Measurements from ENCODE around the gene HIPK2.

- no peak for TF ChIP-seq MAFK (IDR thresholded peaks at IDR 0.05; ENCODE audit: partially characterized antibody)
- no peak for TF ChIP-seq POLR2A (IDR thresholded peaks at IDR 0.05; ENCODE audit: low read length)
- TF ChIP-seq RFX5 (IDR thresholded peaks at IDR 0.05): no peak
- no peak for TF ChIP-seq EP300 (IDR thresholded peaks at IDR 0.05)
- no peak for TF ChIP-seq MAZ (IDR thresholded peaks at IDR 0.05; ENCODE audit: borderline replicate concordance, low read depth, low read length)
- TF ChIP-seq JUNB (IDR thresholded peaks at IDR 0.05): no peak
- TF ChIP-seq CTCF (IDR thresholded peaks at IDR 0.05): no peak
- TF ChIP-seq, protein P1, sequence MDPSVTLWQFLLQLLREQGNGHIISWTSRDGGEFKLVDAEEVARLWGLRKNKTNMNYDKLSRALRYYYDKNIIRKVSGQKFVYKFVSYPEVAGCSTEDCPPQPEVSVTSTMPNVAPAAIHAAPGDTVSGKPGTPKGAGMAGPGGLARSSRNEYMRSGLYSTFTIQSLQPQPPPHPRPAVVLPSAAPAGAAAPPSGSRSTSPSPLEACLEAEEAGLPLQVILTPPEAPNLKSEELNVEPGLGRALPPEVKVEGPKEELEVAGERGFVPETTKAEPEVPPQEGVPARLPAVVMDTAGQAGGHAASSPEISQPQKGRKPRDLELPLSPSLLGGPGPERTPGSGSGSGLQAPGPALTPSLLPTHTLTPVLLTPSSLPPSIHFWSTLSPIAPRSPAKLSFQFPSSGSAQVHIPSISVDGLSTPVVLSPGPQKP (IDR thresholded peaks at IDR 0.05; ENCODE audit: low read depth, low read length): no peak
- TF ChIP-seq CHD2 (IDR thresholded peaks at IDR 0.05; ENCODE audit: low read length, partially characterized antibody): no peak
- no peak for TF ChIP-seq USF2 (IDR thresholded peaks at IDR 0.05)
- TF ChIP-seq RAD21 (conservative IDR thresholded peaks at IDR 0.05 in 1 of 2, IDR thresholded peaks at IDR 0.05 in 1 of 2): no peak
- TF ChIP-seq HDAC2 (IDR thresholded peaks at IDR 0.05): no peak
- no peak for TF ChIP-seq HMGXB4 (CRISPR knock-in tag; IDR thresholded peaks at IDR 0.05; ENCODE audit: borderline replicate concordance)
- TF ChIP-seq, protein P2, sequence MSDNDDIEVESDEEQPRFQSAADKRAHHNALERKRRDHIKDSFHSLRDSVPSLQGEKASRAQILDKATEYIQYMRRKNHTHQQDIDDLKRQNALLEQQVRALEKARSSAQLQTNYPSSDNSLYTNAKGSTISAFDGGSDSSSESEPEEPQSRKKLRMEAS (IDR thresholded peaks at IDR 0.05): no peak
These were observed 210.8 kb downstream of the HIPK2 start for GRCh38 chr7:139566736-139567646.

All from A549 (cell line).